ENCODE results near the gene ARHGAP22.

ARHGAP22 gene

GRCh38 chr10:48455392-48456151, 149.3 kb downstream of the ARHGAP22 start:
- Histone ChIP-seq H3K9ac (ENCODE audit: low read length) (no peak overlapping the region), H2AK5ac (ENCODE audit: low read length, severe bottlenecking) (no peak overlapping the region), H3K23ac (ENCODE audit: low read length in 2 of 2) (no peak overlapping the region), H3K4ac (ENCODE audit: low read depth in 1 of 2, low read length in 2 of 2) (no peak overlapping the region), H3K27ac (ENCODE audit: low read length, poor library complexity, severe bottlenecking) (no peak overlapping the region), H3K9me3 (ENCODE audit: control insufficient read depth, low read length) (no peaks in the 10 kb centered on the region), H3K4me1 (ENCODE audit: control insufficient read depth, insufficient read depth, low read depth, low read length) (peaks cover 22% of the 10 kb centered on the region), H3K36me3 (ENCODE audit: control insufficient read depth in 1 of 2, insufficient read depth in 2 of 2, low read depth in 1 of 2, low read length in 2 of 2) (peaks cover 37 to 73% of the 10 kb centered on the region in 2 experiments), H2BK12ac (ENCODE audit: low read length in 2 of 2) (no peak overlapping the region), H3K4me3 (ENCODE audit: insufficient read depth in 1 of 2, low read depth in 1 of 2, low read length in 2 of 2) (no peak overlapping the region), H4K8ac (ENCODE audit: low read length) (no peak overlapping the region), H2BK5ac (ENCODE audit: low read depth, low read length, poor library complexity, severe bottlenecking) (no peak overlapping the region), H3K4me2 (ENCODE audit: low read length, poor library complexity, severe bottlenecking) (no peak overlapping the region), H3K27me3 (ENCODE audit: control insufficient read depth in 1 of 2, insufficient read depth in 1 of 2, low read length in 2 of 2) (no peaks in the 10 kb centered on the region), H4K91ac (ENCODE audit: low read length) (peak overlapping the region; percentile 21), H3K18ac (ENCODE audit: low read depth in 1 of 2, low read length in 2 of 2) (no peak overlapping the region), H3K14ac (ENCODE audit: low read length in 2 of 2) (no peak overlapping the region), H3K79me1 (replicated peaks; ENCODE audit: low read length, poor library complexity, severe bottlenecking) (peaks cover 3% of the 10 kb centered on the region), H2AFZ (ENCODE audit: low read depth, low read length) (no peak overlapping the region), H2BK15ac (ENCODE audit: low read depth, poor library complexity, severe bottlenecking) (no peak overlapping the region), H2BK120ac (ENCODE audit: low read depth, low read length) (no peak overlapping the region)
- 98% methylated on average over 15 of the region's 15 CpGs for WGBS
- DNase-seq, result no peak

- H2AFZ ChIP-seq (ENCODE audit: low read depth, low read length), result no peak overlapping the region
- peaks cover 42 to 73% of the 10 kb centered on the region in 2 experiments for H3K36me3 ChIP-seq (ENCODE audit: control insufficient read depth in 1 of 2, insufficient read depth in 2 of 2, low read depth in 1 of 2, low read length in 2 of 2)
- H2BK15ac ChIP-seq (ENCODE audit: low read depth, poor library complexity, severe bottlenecking), result no peak overlapping the region
- no peak overlapping the region for H2BK5ac ChIP-seq (ENCODE audit: low read depth, low read length, poor library complexity, severe bottlenecking)
- no peak overlapping the region for H4K8ac ChIP-seq (ENCODE audit: low read length)
- H3K4ac ChIP-seq (ENCODE audit: low read depth in 1 of 2, low read length in 2 of 2), result no peak overlapping the region
- no peaks in the 10 kb centered on the region for H3K9me3 ChIP-seq (ENCODE audit: control insufficient read depth, low read length)
- peaks cover 22% of the 10 kb centered on the region for H3K4me1 ChIP-seq (ENCODE audit: control insufficient read depth, insufficient read depth, low read depth, low read length)
- H3K18ac ChIP-seq (ENCODE audit: low read depth in 1 of 2, low read length in 2 of 2), result no peak overlapping the region
- H3K27ac ChIP-seq (ENCODE audit: low read length, poor library complexity, severe bottlenecking), result no peak overlapping the region
- H3K9ac ChIP-seq (ENCODE audit: low read length), result no peak overlapping the region
- H3K4me3 ChIP-seq (ENCODE audit: insufficient read depth in 1 of 2, low read depth in 1 of 2, low read length in 2 of 2), result no peak overlapping the region
- H3K23ac ChIP-seq (ENCODE audit: low read length in 2 of 2), result no peak overlapping the region
- H3K79me1 ChIP-seq (replicated peaks; ENCODE audit: low read length, poor library complexity, severe bottlenecking), result peaks cover 3% of the 10 kb centered on the region
- no peak for DNase-seq
- H3K14ac ChIP-seq (ENCODE audit: low read length in 2 of 2), result peak overlapping the region in 1 of 2 experiments; percentile 2
- 97% methylated on average over 11 of the region's 11 CpGs for WGBS
- no peak overlapping the region for H2AK5ac ChIP-seq (ENCODE audit: low read length, severe bottlenecking)
- no peaks in the 10 kb centered on the region for H3K27me3 ChIP-seq (ENCODE audit: control insufficient read depth in 1 of 2, insufficient read depth in 1 of 2, low read length in 2 of 2)
- H2BK12ac ChIP-seq (ENCODE audit: low read length in 2 of 2), result no peak overlapping the region
- peak overlapping the region; percentile 21 for H4K91ac ChIP-seq (ENCODE audit: low read length)
- H3K4me2 ChIP-seq (ENCODE audit: low read length, poor library complexity, severe bottlenecking), result no peak overlapping the region
- H2BK120ac ChIP-seq (ENCODE audit: low read depth, low read length), result no peak overlapping the region
Measured at GRCh38 chr10:48455055-48455391, 149.8 kb downstream of the ARHGAP22 start.

- Histone ChIP-seq H3K79me1 (replicated peaks; ENCODE audit: low read length, poor library complexity, severe bottlenecking) (peaks cover 3% of the 10 kb centered on the region), H3K4me1 (ENCODE audit: control insufficient read depth, insufficient read depth, low read depth, low read length) (peaks cover 19% of the 10 kb centered on the region), H2AK5ac (ENCODE audit: low read length, severe bottlenecking) (no peak overlapping the region), H3K4ac (ENCODE audit: low read depth in 1 of 2, low read length in 2 of 2) (no peak overlapping the region), H4K91ac (ENCODE audit: low read length) (no peak overlapping the region), H3K4me2 (ENCODE audit: low read length, poor library complexity, severe bottlenecking) (no peak overlapping the region), H2AFZ (ENCODE audit: low read depth, low read length) (no peak overlapping the region), H2BK12ac (ENCODE audit: low read length in 2 of 2) (no peak overlapping the region), H3K18ac (ENCODE audit: low read depth in 1 of 2, low read length in 2 of 2) (no peak overlapping the region), H2BK5ac (ENCODE audit: low read depth, low read length, poor library complexity, severe bottlenecking) (no peak overlapping the region), H3K23ac (ENCODE audit: low read length in 2 of 2) (no peak overlapping the region), H2BK15ac (ENCODE audit: low read depth, poor library complexity, severe bottlenecking) (no peak overlapping the region), H2BK120ac (ENCODE audit: low read depth, low read length) (no peak overlapping the region), H3K14ac (ENCODE audit: low read length in 2 of 2) (no peak overlapping the region), H3K4me3 (ENCODE audit: insufficient read depth in 1 of 2, low read depth in 1 of 2, low read length in 2 of 2) (no peak overlapping the region), H3K27me3 (ENCODE audit: control insufficient read depth in 1 of 2, insufficient read depth in 1 of 2, low read length in 2 of 2) (no peaks in the 10 kb centered on the region), H3K9ac (ENCODE audit: low read length) (no peak overlapping the region), H3K27ac (ENCODE audit: low read length, poor library complexity, severe bottlenecking) (no peak overlapping the region), H3K36me3 (ENCODE audit: control insufficient read depth in 1 of 2, insufficient read depth in 2 of 2, low read depth in 1 of 2, low read length in 2 of 2) (peaks cover 46 to 73% of the 10 kb centered on the region in 2 experiments), H3K9me3 (ENCODE audit: control insufficient read depth, low read length) (no peaks in the 10 kb centered on the region), H4K8ac (ENCODE audit: low read length) (no peak overlapping the region)
- 79% methylated on average over 12 of the region's 12 CpGs for WGBS
- DNase-seq, result no peak
Measured at GRCh38 chr10:48454302-48455054, 150.4 kb downstream of the ARHGAP22 start.

GRCh38 chr10:48453451-48454301, 151.2 kb downstream of the ARHGAP22 start:
- H2AFZ ChIP-seq (ENCODE audit: low read depth, low read length), result no peak overlapping the region
- no peak for DNase-seq
- no peak overlapping the region for H2AK5ac ChIP-seq (ENCODE audit: low read length, severe bottlenecking)
- H3K4ac ChIP-seq (ENCODE audit: low read depth in 1 of 2, low read length in 2 of 2), result no peak overlapping the region
- H3K18ac ChIP-seq (ENCODE audit: low read depth in 1 of 2, low read length in 2 of 2), result no peak overlapping the region
- H3K9ac ChIP-seq (ENCODE audit: low read length), result no peak overlapping the region
- H2BK120ac ChIP-seq (ENCODE audit: low read depth, low read length), result no peak overlapping the region
- no peak overlapping the region for H2BK15ac ChIP-seq (ENCODE audit: low read depth, poor library complexity, severe bottlenecking)
- no peak overlapping the region for H3K4me3 ChIP-seq (ENCODE audit: insufficient read depth in 1 of 2, low read depth in 1 of 2, low read length in 2 of 2)
- no peak overlapping the region for H3K4me2 ChIP-seq (ENCODE audit: low read length, poor library complexity, severe bottlenecking)
- H3K36me3 ChIP-seq (ENCODE audit: control insufficient read depth in 1 of 2, insufficient read depth in 2 of 2, low read depth in 1 of 2, low read length in 2 of 2), result peaks cover 45 to 74% of the 10 kb centered on the region in 2 experiments
- peaks cover 3% of the 10 kb centered on the region for H3K79me1 ChIP-seq (replicated peaks; ENCODE audit: low read length, poor library complexity, severe bottlenecking)
- no peak overlapping the region for H2BK12ac ChIP-seq (ENCODE audit: low read length in 2 of 2)
- H2BK5ac ChIP-seq (ENCODE audit: low read depth, low read length, poor library complexity, severe bottlenecking), result no peak overlapping the region
- H3K27me3 ChIP-seq (ENCODE audit: control insufficient read depth in 1 of 2, insufficient read depth in 1 of 2, low read length in 2 of 2), result no peaks in the 10 kb centered on the region
- H3K27ac ChIP-seq (ENCODE audit: low read length, poor library complexity, severe bottlenecking), result no peak overlapping the region
- H4K91ac ChIP-seq (ENCODE audit: low read length), result no peak overlapping the region
- H3K14ac ChIP-seq (ENCODE audit: low read length in 2 of 2), result no peak overlapping the region
- H3K4me1 ChIP-seq (ENCODE audit: control insufficient read depth, insufficient read depth, low read depth, low read length), result peaks cover 21% of the 10 kb centered on the region
- no peak overlapping the region for H3K23ac ChIP-seq (ENCODE audit: low read length in 2 of 2)
- 95% methylated on average over 19 of the region's 19 CpGs for WGBS
- H3K9me3 ChIP-seq (ENCODE audit: control insufficient read depth, low read length), result no peaks in the 10 kb centered on the region
- no peak overlapping the region for H4K8ac ChIP-seq (ENCODE audit: low read length)

Data from mesenchymal stem cell (in vitro differentiated cells and primary cell).